ENCODE measurements around the gene TAS2R50. TPM values are rescaled to one million over a fixed set of nuclear protein-coding genes. Genes with fewer than 3 reads are reported as not detected.

The TAS2R50 gene
- total RNA-seq, 1 donor from 2014 or later = 2.9 TPM

- Histone ChIP-seq H3K27me3 (no peaks in the 10 kb centered on the region), H3K36me3 (no peaks in the 10 kb centered on the region), H3K4me3 (no peak overlapping the region), H3K27ac (no peak overlapping the region), H3K4me1 (peaks cover 10% of the 10 kb centered on the region), H3K9me3 (no peaks in the 10 kb centered on the region)
- TF ChIP-seq, protein P1, sequence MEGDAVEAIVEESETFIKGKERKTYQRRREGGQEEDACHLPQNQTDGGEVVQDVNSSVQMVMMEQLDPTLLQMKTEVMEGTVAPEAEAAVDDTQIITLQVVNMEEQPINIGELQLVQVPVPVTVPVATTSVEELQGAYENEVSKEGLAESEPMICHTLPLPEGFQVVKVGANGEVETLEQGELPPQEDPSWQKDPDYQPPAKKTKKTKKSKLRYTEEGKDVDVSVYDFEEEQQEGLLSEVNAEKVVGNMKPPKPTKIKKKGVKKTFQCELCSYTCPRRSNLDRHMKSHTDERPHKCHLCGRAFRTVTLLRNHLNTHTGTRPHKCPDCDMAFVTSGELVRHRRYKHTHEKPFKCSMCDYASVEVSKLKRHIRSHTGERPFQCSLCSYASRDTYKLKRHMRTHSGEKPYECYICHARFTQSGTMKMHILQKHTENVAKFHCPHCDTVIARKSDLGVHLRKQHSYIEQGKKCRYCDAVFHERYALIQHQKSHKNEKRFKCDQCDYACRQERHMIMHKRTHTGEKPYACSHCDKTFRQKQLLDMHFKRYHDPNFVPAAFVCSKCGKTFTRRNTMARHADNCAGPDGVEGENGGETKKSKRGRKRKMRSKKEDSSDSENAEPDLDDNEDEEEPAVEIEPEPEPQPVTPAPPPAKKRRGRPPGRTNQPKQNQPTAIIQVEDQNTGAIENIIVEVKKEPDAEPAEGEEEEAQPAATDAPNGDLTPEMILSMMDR (IDR thresholded peaks at IDR 0.05) = no peak
- TF ChIP-seq POLR2A (IDR thresholded peaks at IDR 0.05) (no peak), POLR2AphosphoS5 (IDR thresholded peaks at IDR 0.05; ENCODE audit: insufficient read depth in 1 of 2, low read depth in 1 of 2) (no peak)
- no peak for DNase-seq (ENCODE audit: extremely low spot score in 2 of 2)
- intact Hi-C loops (cut with DNase I) = no loop called here
These were observed 17.8 kb downstream of the TAS2R50 start for GRCh38 chr12:10968765-10969456.

DNA sequence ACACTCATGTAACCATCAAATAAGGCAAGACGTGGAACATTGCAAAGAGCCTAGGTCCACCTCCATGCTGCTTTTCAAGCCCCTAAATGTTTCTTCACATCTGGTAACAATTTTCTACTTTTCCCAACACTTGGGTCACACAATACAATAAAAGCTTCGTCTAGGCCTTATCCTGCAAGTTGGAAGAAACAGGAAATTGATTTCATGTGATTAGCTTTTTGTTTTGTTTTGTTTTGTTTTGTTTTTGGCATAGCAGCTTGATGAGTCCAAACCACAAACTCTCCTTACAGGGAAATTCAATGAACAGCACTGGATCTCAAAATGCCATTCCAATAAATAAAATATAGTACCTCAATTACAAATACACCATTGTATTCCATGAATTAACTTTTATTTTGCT, 19.3 kb downstream of the TAS2R50 start:
- intact Hi-C loops (cut with DNase I) = no loop called here
- Histone ChIP-seq H3K36me3 (no peaks in the 10 kb centered on the region), H3K4me3 (no peak overlapping the region)

GRCh38 chr12:10966314-10966713, 20.4 kb downstream of the TAS2R50 start:
- Histone ChIP-seq H3K36me3 (no peaks in the 10 kb centered on the region), H3K4me3 (no peak overlapping the region), H3K27ac (no peak overlapping the region), H3K27me3 (no peaks in the 10 kb centered on the region), H3K4me1 (peaks cover 10% of the 10 kb centered on the region), H3K9me3 (no peaks in the 10 kb centered on the region)
- TF ChIP-seq POLR2A (IDR thresholded peaks at IDR 0.05) = no peak
- TF ChIP-seq, protein P1 (IDR thresholded peaks at IDR 0.05) = no peak
- intact Hi-C loops (cut with DNase I) = no loop called here
- DNase-seq (ENCODE audit: extremely low spot score in 2 of 2) = no peak

More for the DNA sequence above, 19.3 kb downstream of the TAS2R50 start:
- Histone ChIP-seq H3K27me3 (no peaks in the 10 kb centered on the region), H3K4me1 (peaks cover 10% of the 10 kb centered on the region), H3K9me3 (no peaks in the 10 kb centered on the region), H3K27ac (no peak overlapping the region)
- no peak for TF ChIP-seq POLR2A (IDR thresholded peaks at IDR 0.05)
- no peak for TF ChIP-seq POLR2AphosphoS5 (IDR thresholded peaks at IDR 0.05; ENCODE audit: insufficient read depth in 1 of 2, low read depth in 1 of 2)
- TF ChIP-seq, protein P1 (IDR thresholded peaks at IDR 0.05) = no peak
- DNase-seq (ENCODE audit: extremely low spot score in 2 of 2) = no peak

DNA sequence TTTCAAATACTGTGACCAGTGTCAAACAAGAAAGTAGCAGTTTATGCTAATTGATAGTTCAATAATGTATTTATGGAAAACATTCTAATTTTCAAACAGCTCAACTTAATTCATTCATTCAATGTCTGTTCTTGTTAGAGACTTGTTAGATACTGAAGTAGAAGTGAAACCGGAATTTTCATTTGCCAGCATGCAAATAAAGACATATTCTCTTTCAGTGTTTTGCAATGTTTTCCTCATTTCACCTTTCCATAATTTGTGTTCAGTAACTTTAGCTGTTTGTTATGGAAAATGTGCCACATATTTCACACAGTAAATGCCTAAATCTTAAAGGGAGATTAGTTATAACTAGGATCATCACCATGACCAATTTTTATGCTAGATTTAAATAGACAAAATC, 21.2 kb downstream of the TAS2R50 start:
- Histone ChIP-seq H3K4me3 (no peak overlapping the region), H3K4me1 (peaks cover 10% of the 10 kb centered on the region), H3K27ac (no peak overlapping the region), H3K27me3 (no peaks in the 10 kb centered on the region), H3K9me3 (no peaks in the 10 kb centered on the region), H3K36me3 (no peaks in the 10 kb centered on the region)
- no peak for DNase-seq (ENCODE audit: extremely low spot score in 2 of 2)
- TF ChIP-seq POLR2A (IDR thresholded peaks at IDR 0.05) (no peak), POLR2AphosphoS5 (IDR thresholded peaks at IDR 0.05; ENCODE audit: insufficient read depth in 1 of 2, low read depth in 1 of 2) (no peak)
- TF ChIP-seq, protein P1 (IDR thresholded peaks at IDR 0.05) = no peak
- intact Hi-C loops (cut with DNase I) = no loop called here

- TF ChIP-seq POLR2A (IDR thresholded peaks at IDR 0.05) (no peak), POLR2AphosphoS5 (IDR thresholded peaks at IDR 0.05; ENCODE audit: insufficient read depth in 1 of 2, low read depth in 1 of 2) (no peak)
- TF ChIP-seq, protein P1 (IDR thresholded peaks at IDR 0.05) = no peak
These were observed 26.5 kb downstream of the TAS2R50 start for GRCh38 chr12:10960211-10960610.

More at GRCh38 chr12:10960211-10960610, 26.5 kb downstream of the TAS2R50 start:
- H3K4me3 ChIP-seq = no peak overlapping the region
- no peaks in the 10 kb centered on the region for H3K27me3 ChIP-seq
- no peak for DNase-seq (ENCODE audit: extremely low spot score in 2 of 2)
- intact Hi-C loops (cut with DNase I) = no loop called here
- no peak overlapping the region for H3K27ac ChIP-seq
- H3K36me3 ChIP-seq = no peaks in the 10 kb centered on the region
- H3K9me3 ChIP-seq = no peaks in the 10 kb centered on the region
- H3K4me1 ChIP-seq = no peaks in the 10 kb centered on the region
